Thyroid gland (tissue), 4 donors: Measurements from ENCODE around the gene MED29. TPM values are rescaled to one million over a fixed set of nuclear protein-coding genes. Genes with fewer than 3 reads are reported as not detected.

Experiments used
- DNase-seq, 2 donors: peaks; one replicate each; pipeline ENCODE4 v3.0.0-alpha.2; 2019
- H3K27ac ChIP-seq, 3 donors: fragments of 200-600 bp; sonication (generic); 1 replicate in 2 of 3; 2 replicates in 1 of 3; pipeline ENCODE4 v1.5.1; 2016 to 2019; ENCODE audit warnings: mild to moderate bottlenecking in 1 of 3, moderate library complexity in 1 of 3
- H3K27me3 ChIP-seq: fragments of 200-600 bp; sonication (generic); one replicate; pipeline ENCODE4 v1.5.1; 2019
- H3K36me3 ChIP-seq, 2 donors: fragments of 200-600 bp; sonication (generic); one replicate each; pipeline ENCODE4 v1.5.1; 2016 to 2019
- H3K4me1 ChIP-seq, 2 donors: fragments of 200-600 bp; sonication (generic); one replicate each; pipeline ENCODE4 v1.5.1; 2017 to 2019
- H3K4me3 ChIP-seq, 3 donors: fragments of 200-600 bp; sonication (generic); replicated peaks in 1 of 3; 1 replicate in 2 of 3; 2 replicates in 1 of 3; pipeline ENCODE4 v1.5.1; 2016; ENCODE audit warnings: mild to moderate bottlenecking in 1 of 3
- H3K9me3 ChIP-seq: fragments of 200-600 bp; sonication (generic); one replicate; pipeline ENCODE4 v1.5.1; 2017
- CTCF ChIP-seq, 6 experiments: fragments of 200-600 bp in 3 of 6; fragments of 450-650 bp in 3 of 6; sonication (generic) in 3 of 6; IDR thresholded peaks; one replicate each; pipeline ENCODE4 v1.5.1; 2016 to 2019; ENCODE audit warnings: antibody characterized with exemption in 6 of 6, mild to moderate bottlenecking in 2 of 6, inconsistent platforms in 1 of 6, moderate library complexity in 1 of 6
- POLR2A ChIP-seq, 2 donors: fragments of 450-650 bp; IDR thresholded peaks; one replicate each; pipeline ENCODE4 v1.6.1; 2017; ENCODE audit warnings: antibody characterized with exemption in 2 of 2, mild to moderate bottlenecking in 2 of 2, moderate library complexity in 1 of 2
- WGBS, 2 donors: methylation state at CpG; one replicate each; pipeline ENCODE4 v1.1.5; 2017; 5-methylcytosine and 5-hydroxymethylcytosine counted together
- intact Hi-C: fragments of 100-400 bp; cut with DNase I; formaldehyde crosslinking; loops from one replicate; pipeline ENCODE4 v1.15.1; 2023
- total RNA-seq, 4 donors: library from RNA; depleted of rRNA; stranded (reverse); fragments of >200 nt; gene quantifications; one replicate each; pipeline ENCODE4 v1.2.3, GENCODE V29; 2016

MED29 gene
- total RNA-seq, 4 donors from 2014 or later: 44.3 to 77.5 (median 63.4) TPM

- Histone ChIP-seq H3K4me1 (peaks cover 13 to 26% of the 10 kb centered on the region in 2 donors), H3K9me3 (no peaks in the 10 kb centered on the region), H3K36me3 (peaks cover 52% of the 10 kb centered on the region in 2 donors), H3K27ac (no peak overlapping the region), H3K27me3 (no peaks in the 10 kb centered on the region), H3K4me3 (no peak overlapping the region)
- no peak for TF ChIP-seq CTCF (IDR thresholded peaks at IDR 0.05)
- TF ChIP-seq POLR2A (IDR thresholded peaks at IDR 0.05): no peak
- 92 to 100% methylated on average over 1 of the region's 1 CpG for WGBS, 2 donors
- DNase-seq: no peak
- intact Hi-C loops: no loop called here
Observed at GRCh38 chr19:39360599-39360998, 30.6 kb upstream of the MED29 start.

- H3K27me3 ChIP-seq: no peaks in the 10 kb centered on the region
- WGBS, 2 donors: 49 to 52% methylated on average over 6 of the region's 6 CpGs
- DNase-seq: no peak
- peak overlapping the region in 2 of 3 donors; percentile 34 to 43 for H3K27ac ChIP-seq
- no peaks in the 10 kb centered on the region for H3K9me3 ChIP-seq
- TF ChIP-seq CTCF (IDR thresholded peaks at IDR 0.05): no peak
- no peak for TF ChIP-seq POLR2A (IDR thresholded peaks at IDR 0.05)
- no peak overlapping the region for H3K4me3 ChIP-seq
- H3K36me3 ChIP-seq: peaks cover 28 to 30% of the 10 kb centered on the region in 2 donors
- peaks cover 13 to 26% of the 10 kb centered on the region in 2 donors for H3K4me1 ChIP-seq
- intact Hi-C loops: no loop called here
Observed at GRCh38 chr19:39362682-39363657, 28.2 kb upstream of the MED29 start.

- WGBS, 2 donors: 55 to 74% methylated on average over 5 of the region's 5 CpGs
- Histone ChIP-seq H3K27me3 (no peaks in the 10 kb centered on the region), H3K9me3 (no peaks in the 10 kb centered on the region), H3K4me1 (peaks cover 13 to 26% of the 10 kb centered on the region in 2 donors), H3K4me3 (no peak overlapping the region), H3K27ac (peak overlapping the region; percentile 27 to 43 (median 34)), H3K36me3 (peaks cover 19 to 22% of the 10 kb centered on the region in 2 donors)
- DNase-seq: peak; percentile 47 to 50
- TF ChIP-seq CTCF (IDR thresholded peaks at IDR 0.05): no peak
- no peak for TF ChIP-seq POLR2A (IDR thresholded peaks at IDR 0.05)
- intact Hi-C loops: no loop called here
Observed at GRCh38 chr19:39363901-39364457, 27.2 kb upstream of the MED29 start.

GRCh38 chr19:39365531-39365930, 25.6 kb upstream of the MED29 start:
- 92 to 95% methylated on average over 1 of the region's 1 CpG for WGBS, 2 donors
- H3K36me3 ChIP-seq: peaks cover 19 to 22% of the 10 kb centered on the region in 2 donors
- H3K4me3 ChIP-seq: no peak overlapping the region
- H3K27ac ChIP-seq: no peak overlapping the region
- H3K4me1 ChIP-seq: peaks cover 13 to 26% of the 10 kb centered on the region in 2 donors
- TF ChIP-seq POLR2A (IDR thresholded peaks at IDR 0.05) (no peak), CTCF (IDR thresholded peaks at IDR 0.05) (no peak)
- intact Hi-C loops: no loop called here
- no peaks in the 10 kb centered on the region for H3K27me3 ChIP-seq
- H3K9me3 ChIP-seq: no peaks in the 10 kb centered on the region
- DNase-seq: no peak

- TF ChIP-seq POLR2A (IDR thresholded peaks at IDR 0.05) (no peak), CTCF (IDR thresholded peaks at IDR 0.05) (no peak)
- H3K36me3 ChIP-seq: peaks cover 22% of the 10 kb centered on the region in 2 donors
- H3K27me3 ChIP-seq: no peaks in the 10 kb centered on the region
- no peak overlapping the region for H3K4me3 ChIP-seq
- DNase-seq: no peak
- H3K27ac ChIP-seq: no peak overlapping the region
- no peaks in the 10 kb centered on the region for H3K9me3 ChIP-seq
- 82 to 93% methylated on average over 2 of the region's 2 CpGs for WGBS, 2 donors
- intact Hi-C loops: no loop called here
- H3K4me1 ChIP-seq: peaks cover 17 to 31% of the 10 kb centered on the region in 2 donors
Observed at GRCh38 chr19:39369200-39369599, 22.0 kb upstream of the MED29 start.
